HG03342 (cell line): ENCODE measurements around the gene ARFGAP3.
"Not testable (repeated sequence)": the region's sequence is repeated elsewhere in the genome, so short reads cannot be mapped to it uniquely, and the experiment has no call there.

ENCODE experiments used
- ATAC-seq: cut with Tn5 transposase; IDR thresholded peaks from one replicate; pipeline ENCODE4 v1.9.1; 2021; ENCODE audit warnings: mild to moderate bottlenecking, moderate library complexity; ENCODE audit not compliant: unreplicated experiment

The ARFGAP3 gene

GRCh38 chr22:42770941-42771647, 86.0 kb downstream of the ARFGAP3 start:
- no peak for ATAC-seq

- ATAC-seq = no peak
These were observed 86.7 kb downstream of the ARFGAP3 start for GRCh38 chr22:42770448-42770726.

- no peak for ATAC-seq
These were observed 87.3 kb downstream of the ARFGAP3 start for GRCh38 chr22:42769574-42770447.

GRCh38 chr22:42769238-42769573, 87.9 kb downstream of the ARFGAP3 start:
- ATAC-seq = no peak

GRCh38 chr22:42768385-42769035, 88.6 kb downstream of the ARFGAP3 start:
- no peak for ATAC-seq

GRCh38 chr22:42766860-42767259, 90.2 kb downstream of the ARFGAP3 start:
- no peak for ATAC-seq

- ATAC-seq = no peak
These were observed 92.1 kb downstream of the ARFGAP3 start for GRCh38 chr22:42764895-42765363.

- ATAC-seq = no peak
These were observed 93.0 kb downstream of the ARFGAP3 start for GRCh38 chr22:42763965-42764480.

- ATAC-seq = no peak
These were observed 96.1 kb downstream of the ARFGAP3 start for GRCh38 chr22:42760806-42761565.

- ATAC-seq = no peak
These were observed 98.0 kb downstream of the ARFGAP3 start for GRCh38 chr22:42758931-42759629.

GRCh38 chr22:42755553-42755952, 101.5 kb downstream of the ARFGAP3 start:
- ATAC-seq = not testable (repeated sequence)

GRCh38 chr22:42755121-42755520, 102.0 kb downstream of the ARFGAP3 start:
- not testable (repeated sequence) for ATAC-seq

GRCh38 chr22:42754658-42755057, 102.4 kb downstream of the ARFGAP3 start:
- ATAC-seq = no peak

GRCh38 chr22:42752912-42753311, 104.2 kb downstream of the ARFGAP3 start:
- no peak for ATAC-seq

GRCh38 chr22:42752230-42752746, 104.8 kb downstream of the ARFGAP3 start:
- no peak for ATAC-seq

- not testable (repeated sequence) for ATAC-seq
These were observed 106.7 kb downstream of the ARFGAP3 start for GRCh38 chr22:42750421-42750820.

- ATAC-seq = no peak
These were observed 109.2 kb downstream of the ARFGAP3 start for GRCh38 chr22:42747701-42748513.
